ENCODE measurements around the gene GBF1.
"Not testable (repeated sequence)": the region's sequence is repeated elsewhere in the genome, so short reads cannot be mapped to it uniquely, and the experiment has no call there.

The GBF1 gene

DNA sequence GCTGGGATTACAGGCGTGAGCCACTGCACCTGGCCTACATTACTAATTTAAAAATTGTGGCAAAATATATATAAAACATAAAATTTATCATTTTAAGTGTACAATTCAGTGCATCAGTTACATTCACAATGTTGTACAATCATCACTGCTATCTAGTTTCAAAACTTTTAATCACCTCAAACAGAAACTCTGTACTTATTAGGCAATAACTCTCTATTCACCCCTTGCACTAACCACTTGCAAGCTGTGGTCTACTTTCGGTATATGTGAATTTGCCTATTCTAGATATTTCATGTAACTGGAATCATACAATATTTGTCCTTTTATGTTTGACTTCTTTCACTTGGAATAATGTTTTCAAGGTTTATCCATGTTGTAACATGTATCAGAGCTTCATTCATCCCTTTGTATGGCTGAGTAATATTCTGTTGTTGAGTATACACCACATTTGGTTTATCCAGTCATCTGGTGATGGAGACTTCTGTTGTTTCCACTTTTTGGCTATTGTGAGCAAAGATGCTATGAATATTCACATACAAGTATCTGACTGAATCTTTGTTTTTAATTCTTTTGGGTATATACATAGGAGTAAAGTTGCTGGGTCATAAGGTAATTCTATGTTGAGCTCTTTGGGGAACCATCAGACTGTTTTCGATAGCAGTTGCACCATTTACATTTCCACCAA is 33.6 kb upstream of the GBF1 start:
- TF ChIP-seq CTCF (IDR thresholded peaks at IDR 0.05; ENCODE audit: borderline replicate concordance, control extremely low read depth, extremely low read depth, insufficient read depth, missing control alignments) = no peak
- in situ Hi-C loops (cut with MboI; ENCODE audit: low sequenced_read_pairs, unreplicated experiment) = no loop called here
- no peak for DNase-seq (ENCODE audit: low spot score)

- DNase-seq (ENCODE audit: low spot score); in situ Hi-C loops (cut with MboI; ENCODE audit: low sequenced_read_pairs, unreplicated experiment): not testable (repeated sequence)
These were observed 31.7 kb upstream of the GBF1 start for GRCh38 chr10:102213599-102213998.

DNA sequence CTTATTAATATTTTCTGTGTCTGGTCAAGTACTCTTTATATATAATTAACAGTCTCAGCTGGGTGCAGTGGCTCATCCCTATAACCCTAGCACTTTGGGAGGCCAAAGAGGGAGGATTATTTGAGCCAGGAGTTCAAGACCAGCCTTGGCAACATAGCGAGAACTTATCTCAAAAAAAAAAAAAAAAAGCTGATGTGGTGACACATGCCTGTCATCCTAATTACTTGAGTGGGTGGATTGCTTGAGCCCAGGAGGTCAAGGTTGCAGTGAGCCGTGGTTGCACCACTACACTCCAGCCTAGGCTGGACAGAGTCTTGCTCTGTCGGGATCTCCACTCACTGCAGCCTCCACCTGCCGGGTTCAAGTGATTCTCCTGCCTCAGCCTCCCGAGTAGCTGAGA is 26.0 kb upstream of the GBF1 start:
- in situ Hi-C loops (cut with MboI; ENCODE audit: low sequenced_read_pairs, unreplicated experiment) = no loop called here
- no peak for DNase-seq (ENCODE audit: low spot score)
- TF ChIP-seq CTCF (IDR thresholded peaks at IDR 0.05; ENCODE audit: borderline replicate concordance, control extremely low read depth, extremely low read depth, insufficient read depth, missing control alignments) = no peak

GRCh38 chr10:102220612-102221011 is 24.7 kb upstream of the GBF1 start:
- in situ Hi-C loops (cut with MboI; ENCODE audit: low sequenced_read_pairs, unreplicated experiment) = loop anchor here (10.0 kb wide), 1 partner anchor 56 kb away; no protein-coding TSS in a partner anchor
- no peak for TF ChIP-seq CTCF (IDR thresholded peaks at IDR 0.05; ENCODE audit: borderline replicate concordance, control extremely low read depth, extremely low read depth, insufficient read depth, missing control alignments)
- DNase-seq (ENCODE audit: low spot score) = no peak

GRCh38 chr10:102222797-102223196 is 22.5 kb upstream of the GBF1 start:
- in situ Hi-C loops (cut with MboI; ENCODE audit: low sequenced_read_pairs, unreplicated experiment) = loop anchor here (10.0 kb wide), 1 partner anchor 58 kb away; no protein-coding TSS in a partner anchor
- DNase-seq (ENCODE audit: low spot score) = no peak
- TF ChIP-seq CTCF (IDR thresholded peaks at IDR 0.05; ENCODE audit: borderline replicate concordance, control extremely low read depth, extremely low read depth, insufficient read depth, missing control alignments) = no peak

DNA sequence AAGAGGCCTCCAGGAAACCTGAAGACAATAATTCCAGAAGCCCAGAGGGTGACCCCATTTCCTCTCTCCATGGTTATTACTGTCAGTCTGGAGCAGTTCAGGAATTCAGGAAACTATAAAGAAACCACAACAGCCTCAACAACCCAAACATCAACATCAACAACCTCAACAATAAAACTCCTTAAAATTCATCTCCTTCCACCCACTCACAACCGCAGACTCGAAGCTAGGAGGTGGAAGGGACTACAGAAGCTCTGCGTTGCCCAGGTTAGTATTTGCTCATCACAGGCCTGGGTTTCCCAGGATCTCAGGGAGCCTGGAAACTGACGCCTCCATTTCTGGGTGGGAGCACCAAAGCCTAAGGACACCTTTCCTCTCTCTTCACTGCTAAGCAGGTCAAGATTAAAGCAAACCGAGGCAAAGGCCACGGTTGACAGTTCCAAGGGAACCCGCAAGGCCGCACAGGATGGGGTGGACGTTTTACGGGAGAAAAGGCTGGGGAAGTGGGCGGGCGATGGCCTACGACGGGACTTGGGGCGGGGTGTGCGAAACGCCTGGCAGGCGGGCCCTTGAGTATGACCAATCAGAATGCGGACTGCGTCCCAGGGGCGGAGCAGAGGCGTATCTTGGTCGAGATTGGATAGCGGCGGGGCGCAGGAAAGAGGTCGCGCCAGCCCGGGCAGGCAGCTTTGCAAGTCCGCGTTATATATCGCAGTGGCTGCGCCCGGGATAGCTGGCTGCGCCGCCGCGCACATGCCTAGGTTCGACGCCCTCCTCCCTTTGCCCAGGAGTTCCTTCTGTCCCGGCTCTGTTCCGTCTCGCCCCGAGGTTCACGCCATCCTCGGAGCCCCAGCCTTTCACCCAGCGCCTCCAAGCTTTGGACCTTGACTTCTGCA is 19.4 kb upstream of the GBF1 start, which contains the start of gene ELOVL3:
ELOVL3 (plus strand) TSS at position 654 of the 896 bp plus-strand sequence. CDS start 250 bp downstream, outside the sequence.
- no peak for TF ChIP-seq CTCF (IDR thresholded peaks at IDR 0.05; ENCODE audit: borderline replicate concordance, control extremely low read depth, extremely low read depth, insufficient read depth, missing control alignments)
- DNase-seq (ENCODE audit: low spot score) = peak; percentile 96
- in situ Hi-C loops (cut with MboI; ENCODE audit: low sequenced_read_pairs, unreplicated experiment) = loop anchor here (10.0 to 25.0 kb wide), 2 partner anchors 61 to 361 kb away; no protein-coding TSS in a partner anchor

DNA sequence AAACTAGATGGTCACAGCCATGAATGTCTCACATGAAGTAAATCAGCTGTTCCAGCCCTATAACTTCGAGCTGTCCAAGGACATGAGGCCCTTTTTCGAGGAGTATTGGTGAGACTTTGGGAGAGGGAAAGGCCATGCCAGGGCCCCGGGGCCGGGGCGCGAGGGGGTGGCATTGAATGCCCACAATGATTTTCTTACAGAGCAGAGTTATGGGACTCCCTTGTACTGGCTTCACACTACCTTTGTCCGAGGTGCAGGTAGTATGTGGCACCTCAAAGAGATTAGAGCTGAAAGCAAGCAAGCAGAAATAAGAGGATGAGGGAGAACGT is 18.8 kb upstream of the GBF1 start:
- no peak for TF ChIP-seq CTCF (IDR thresholded peaks at IDR 0.05; ENCODE audit: borderline replicate concordance, control extremely low read depth, extremely low read depth, insufficient read depth, missing control alignments)
- DNase-seq (ENCODE audit: low spot score) = no peak
- in situ Hi-C loops (cut with MboI; ENCODE audit: low sequenced_read_pairs, unreplicated experiment) = loop anchor here (10.0 to 25.0 kb wide), 2 partner anchors 62 to 361 kb away; no protein-coding TSS in a partner anchor
